SU-DHL-6 (cell line): ENCODE measurements around the gene HCRTR1.

ENCODE experiments used
- H2AFZ ChIP-seq: fragments of 200-600 bp; sonication (generic); 2 replicates; pipeline ENCODE4 v1.6.1; 2014; ENCODE audit warnings: low read depth, mild to moderate bottlenecking, moderate library complexity, mixed read lengths, antibody characterized with exemption, low read length; ENCODE audit not compliant: severe bottlenecking
- H3F3A ChIP-seq: fragments of 200-600 bp; shearing (Covaris generic); 2 replicates; pipeline ENCODE4 v1.6.0; 2016; ENCODE audit warnings: antibody characterized with exemption, mild to moderate bottlenecking; ENCODE audit not compliant: insufficient read depth
- H3K27ac ChIP-seq: fragments of 200-600 bp; sonication (generic); 2 replicates; pipeline ENCODE4 v1.5.1; 2016; ENCODE audit warnings: low read depth, mild to moderate bottlenecking, low read length, moderate library complexity, mixed read lengths
- H3K27me3 ChIP-seq: fragments of 200-600 bp; sonication (generic), shearing (Covaris generic); 2 replicates; pipeline ENCODE4 v1.6.0; 2014; ENCODE audit warnings: mild to moderate bottlenecking, low read length
- H3K36me3 ChIP-seq: fragments of 200-600 bp; sonication (generic); 2 replicates; pipeline ENCODE4 v1.6.1; 2014; ENCODE audit warnings: mild to moderate bottlenecking, low read length, mixed read lengths
- H3K4me2 ChIP-seq: fragments of 300-600, 200-600 bp; shearing (Covaris generic), sonication (generic); 2 replicates; pipeline ENCODE4 v1.6.0; 2014; ENCODE audit warnings: low read length, low read depth, mild to moderate bottlenecking; ENCODE audit not compliant: poor library complexity, severe bottlenecking
- H3K4me3 ChIP-seq: fragments of 200-600 bp; sonication (generic); 2 replicates; pipeline ENCODE4 v1.5.1; 2014; ENCODE audit warnings: antibody characterized with exemption, low read length, mild to moderate bottlenecking, mixed read lengths; ENCODE audit not compliant: insufficient read depth, poor library complexity, severe bottlenecking
- H3K79me2 ChIP-seq: fragments of 200-600 bp; sonication (generic); 2 replicates; pipeline ENCODE4 v1.6.1; 2014; ENCODE audit warnings: mild to moderate bottlenecking, low read length, moderate library complexity; ENCODE audit not compliant: insufficient read depth
- H3K9ac ChIP-seq: fragments of 200-600 bp; sonication (generic); 2 replicates; pipeline ENCODE4 v1.7.0; 2014; ENCODE audit warnings: mild to moderate bottlenecking, low read length
- H3K9me2 ChIP-seq: fragments of 200-600 bp; sonication (generic); replicated peaks from 2 replicates; pipeline ENCODE4 v1.6.1; 2014; ENCODE audit warnings: low read length; ENCODE audit not compliant: insufficient read depth
- H3K9me3 ChIP-seq: fragments of 200-600 bp; sonication (generic); 2 replicates; pipeline ENCODE4 v1.6.1; 2014; ENCODE audit warnings: low read length, mixed read lengths; ENCODE audit not compliant: insufficient read depth
- H4K20me1 ChIP-seq: fragments of 200-600 bp; sonication (generic); 2 replicates; pipeline ENCODE4 v1.6.1; 2014; ENCODE audit warnings: low read depth, mild to moderate bottlenecking, antibody characterized with exemption, low read length, moderate library complexity, mixed read lengths
- EZH2phosphoT487 ChIP-seq: fragments of 200-600 bp; sonication (generic), shearing (Covaris generic); conservative IDR thresholded peaks from 2 replicates; pipeline ENCODE4 v1.6.1; 2018; ENCODE audit warnings: mild to moderate bottlenecking, antibody characterized with exemption, low read length, moderate library complexity, mixed read lengths
- TF ChIP-seq, protein P1 (sequence below): fragments of 200-600 bp; sonication (generic); IDR thresholded peaks from one replicate; pipeline ENCODE4 v1.5.1; 2017; ENCODE audit warnings: antibody characterized with exemption, mild to moderate bottlenecking, low read length, moderate library complexity; ENCODE audit not compliant: insufficient read depth, poor library complexity, severe bottlenecking

The HCRTR1 gene

DNA sequence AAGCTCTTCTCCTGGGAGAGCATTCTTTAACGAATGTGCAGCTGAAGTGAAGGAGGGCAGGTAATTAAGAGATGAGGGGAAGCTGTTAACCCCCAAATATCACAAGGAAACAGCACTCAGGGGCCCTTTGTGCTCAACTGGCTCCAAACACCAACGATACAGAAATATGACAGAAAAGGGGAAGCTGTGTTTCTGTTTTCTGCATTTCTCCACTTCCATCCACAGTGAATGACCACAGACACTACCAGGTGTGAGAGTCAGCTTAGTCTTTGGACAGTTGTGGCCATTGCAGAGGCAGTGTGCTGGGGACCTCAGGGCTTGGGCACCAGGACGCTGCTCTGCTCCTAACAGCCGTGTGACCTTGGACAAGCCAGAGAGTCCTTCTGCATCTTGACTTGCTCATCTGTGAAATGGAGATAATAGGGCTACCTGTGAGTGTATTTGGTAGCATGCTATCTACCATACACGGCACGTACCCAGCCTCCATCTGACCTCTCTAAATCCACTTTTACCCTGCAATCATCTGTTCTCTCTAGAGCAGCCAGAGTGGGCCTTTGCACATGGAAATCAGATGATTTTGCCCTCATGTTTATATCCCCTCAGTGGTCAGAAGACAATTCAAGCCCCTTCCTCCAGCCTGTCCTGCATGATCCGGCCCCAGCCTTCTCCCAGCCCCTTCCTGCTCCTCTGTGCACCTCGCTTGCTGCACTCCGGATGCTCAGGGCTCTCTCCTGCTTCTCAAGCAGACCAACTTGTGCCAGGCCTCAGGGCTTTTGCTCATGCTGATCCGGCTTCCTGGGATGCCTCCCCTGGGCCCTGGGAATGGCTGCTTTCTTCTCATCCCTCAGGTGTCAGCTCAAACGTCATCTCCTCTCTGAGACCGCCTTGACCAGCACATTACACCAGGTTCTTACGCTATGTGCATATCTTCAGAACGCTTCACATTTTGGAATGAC is 45.9 kb upstream of the HCRTR1 start:
- H3K27me3 ChIP-seq, result no peaks in the 10 kb centered on the region
- no peaks in the 10 kb centered on the region for H3K9me3 ChIP-seq
- H3K4me3 ChIP-seq, result no peak overlapping the region
- no peak overlapping the region for H2AFZ ChIP-seq
- H3K4me2 ChIP-seq, result no peak overlapping the region
- no peaks in the 10 kb centered on the region for H4K20me1 ChIP-seq
- no peaks in the 10 kb centered on the region for H3K79me2 ChIP-seq
- no peaks in the 10 kb centered on the region for H3F3A ChIP-seq
- H3K27ac ChIP-seq, result no peak overlapping the region
- H3K36me3 ChIP-seq, result no peaks in the 10 kb centered on the region
- no peak overlapping the region for H3K9ac ChIP-seq
- no peaks in the 10 kb centered on the region for H3K9me2 ChIP-seq
- no peak for TF ChIP-seq EZH2phosphoT487

DNA sequence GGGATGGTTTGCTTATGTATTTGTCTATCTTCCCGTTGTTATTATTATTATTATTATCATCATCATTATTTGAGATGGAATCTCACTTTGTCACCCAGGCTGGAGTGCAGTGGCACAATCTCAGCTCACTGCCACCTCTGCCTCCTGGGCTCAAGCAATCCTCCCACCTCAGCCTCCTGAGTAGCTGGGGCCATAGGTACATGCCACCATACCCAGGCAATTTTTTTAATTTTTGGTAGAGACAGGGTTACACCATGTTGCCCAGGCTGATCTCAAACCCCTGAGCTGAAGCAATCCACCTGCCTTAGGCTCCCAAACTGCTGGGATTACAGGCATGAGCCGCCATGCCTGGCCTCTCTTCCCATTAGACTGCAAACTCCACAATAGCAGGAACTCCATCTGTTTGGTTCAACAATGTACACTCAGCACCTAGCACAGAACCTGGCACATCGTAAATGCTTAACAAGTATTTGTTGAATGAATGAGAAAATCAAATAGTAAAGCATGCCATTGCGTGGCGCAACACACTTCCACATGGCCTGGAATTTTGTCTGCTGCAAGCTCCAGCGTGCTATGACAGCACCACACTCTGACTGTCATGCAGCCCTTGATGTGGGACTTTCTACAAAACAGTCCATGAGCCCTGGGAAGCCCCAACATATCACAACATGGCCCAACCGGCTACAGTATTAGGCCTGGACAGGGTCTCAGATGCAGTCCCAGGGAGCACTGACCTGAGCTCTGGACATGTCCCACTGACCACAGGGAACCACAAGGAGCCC is 45.0 kb upstream of the HCRTR1 start:
- Histone ChIP-seq H3K79me2 (no peaks in the 10 kb centered on the region), H3K36me3 (no peaks in the 10 kb centered on the region), H3K4me3 (no peak overlapping the region), H3K27ac (no peak overlapping the region), H3K27me3 (no peaks in the 10 kb centered on the region), H2AFZ (no peak overlapping the region), H3K9ac (no peak overlapping the region), H3F3A (no peaks in the 10 kb centered on the region), H3K4me2 (no peak overlapping the region), H4K20me1 (no peaks in the 10 kb centered on the region), H3K9me3 (no peaks in the 10 kb centered on the region), H3K9me2 (no peaks in the 10 kb centered on the region)
- no peak for TF ChIP-seq EZH2phosphoT487
- TF ChIP-seq, protein P1, sequence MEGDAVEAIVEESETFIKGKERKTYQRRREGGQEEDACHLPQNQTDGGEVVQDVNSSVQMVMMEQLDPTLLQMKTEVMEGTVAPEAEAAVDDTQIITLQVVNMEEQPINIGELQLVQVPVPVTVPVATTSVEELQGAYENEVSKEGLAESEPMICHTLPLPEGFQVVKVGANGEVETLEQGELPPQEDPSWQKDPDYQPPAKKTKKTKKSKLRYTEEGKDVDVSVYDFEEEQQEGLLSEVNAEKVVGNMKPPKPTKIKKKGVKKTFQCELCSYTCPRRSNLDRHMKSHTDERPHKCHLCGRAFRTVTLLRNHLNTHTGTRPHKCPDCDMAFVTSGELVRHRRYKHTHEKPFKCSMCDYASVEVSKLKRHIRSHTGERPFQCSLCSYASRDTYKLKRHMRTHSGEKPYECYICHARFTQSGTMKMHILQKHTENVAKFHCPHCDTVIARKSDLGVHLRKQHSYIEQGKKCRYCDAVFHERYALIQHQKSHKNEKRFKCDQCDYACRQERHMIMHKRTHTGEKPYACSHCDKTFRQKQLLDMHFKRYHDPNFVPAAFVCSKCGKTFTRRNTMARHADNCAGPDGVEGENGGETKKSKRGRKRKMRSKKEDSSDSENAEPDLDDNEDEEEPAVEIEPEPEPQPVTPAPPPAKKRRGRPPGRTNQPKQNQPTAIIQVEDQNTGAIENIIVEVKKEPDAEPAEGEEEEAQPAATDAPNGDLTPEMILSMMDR, result no peak

DNA sequence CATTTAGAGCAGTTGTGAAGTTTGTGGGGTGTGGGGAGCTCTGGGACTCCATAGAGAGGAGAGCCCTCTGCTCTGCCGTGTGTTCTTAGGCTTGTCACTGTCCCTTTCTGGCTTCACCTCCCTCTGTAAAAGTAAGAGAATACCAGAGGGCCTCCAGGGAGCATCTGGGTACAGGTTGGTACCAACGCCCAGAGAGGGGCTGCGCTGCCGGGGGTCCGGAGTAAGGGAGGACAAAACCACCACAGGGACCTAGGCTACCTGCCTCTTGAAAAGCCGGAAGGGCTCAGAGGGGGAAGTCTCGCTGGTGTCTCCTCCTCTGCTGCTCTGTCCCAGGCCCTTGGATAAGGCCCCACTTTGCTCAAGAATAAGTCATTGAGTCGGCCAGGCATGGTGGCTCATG is 44.2 kb upstream of the HCRTR1 start:
- Histone ChIP-seq H3K9me3 (no peaks in the 10 kb centered on the region), H4K20me1 (no peaks in the 10 kb centered on the region), H2AFZ (no peak overlapping the region), H3K4me3 (no peak overlapping the region), H3K79me2 (no peaks in the 10 kb centered on the region), H3K4me2 (no peak overlapping the region), H3K36me3 (no peaks in the 10 kb centered on the region), H3K27me3 (no peaks in the 10 kb centered on the region), H3F3A (no peaks in the 10 kb centered on the region), H3K27ac (no peak overlapping the region), H3K9me2 (no peaks in the 10 kb centered on the region), H3K9ac (no peak overlapping the region)
- TF ChIP-seq EZH2phosphoT487, result no peak
- TF ChIP-seq, protein P1, result no peak
